ENCODE measurements around the gene DENND2D. TPM values are rescaled to one million over a fixed set of nuclear protein-coding genes. Genes with fewer than 3 reads are reported as not detected.

DENND2D gene
- total and polyA plus RNA-seq, 2 experiments from 2014 or later, result 2.5 to 3.0 TPM

DNA sequence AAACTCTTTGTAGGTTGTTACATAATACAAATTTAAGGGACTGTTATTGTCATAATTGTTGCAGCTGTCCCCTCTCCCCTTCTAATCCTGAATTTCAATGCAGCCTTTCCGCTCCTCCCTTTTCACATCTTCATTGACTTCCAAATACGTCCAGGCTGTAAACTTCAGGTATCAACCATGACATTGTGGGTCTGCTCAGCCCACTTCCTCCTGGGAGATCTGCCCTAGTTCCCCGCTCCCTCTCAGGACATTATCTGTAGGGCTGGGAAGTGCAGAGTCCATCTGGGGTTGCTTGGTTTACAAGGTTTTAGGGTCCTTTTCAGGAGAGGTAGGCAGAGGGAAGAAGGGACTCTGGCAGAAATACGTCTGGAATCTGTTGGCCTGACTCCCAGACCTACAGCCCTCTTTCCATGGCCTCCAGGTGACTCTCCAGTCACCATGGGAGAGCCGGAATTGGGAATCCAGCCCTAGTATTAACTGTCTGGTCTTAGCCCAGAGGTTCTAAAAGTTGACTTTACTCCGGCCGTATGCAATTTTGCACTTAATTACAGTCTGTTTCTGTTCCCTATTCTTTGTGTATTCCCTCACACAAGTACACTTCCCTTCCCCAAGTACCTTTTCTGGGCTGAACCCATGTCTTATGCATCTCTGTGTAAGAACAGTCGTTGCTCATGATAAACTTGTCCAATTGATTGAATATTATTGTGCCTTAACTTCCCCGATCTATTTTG lies 4.7 kb upstream of the DENND2D start:
- H3K79me2 ChIP-seq (replicated peaks; ENCODE audit: insufficient read depth), result no peaks in the 10 kb centered on the region
- no peak for ATAC-seq
- H3K27ac Mint-ChIP-seq, result no peak overlapping the region
- H3K9me3 Mint-ChIP-seq, result no peaks in the 10 kb centered on the region; the same call in 1 of the 3 replicates
- no peak for DNase-seq (ENCODE audit: low spot score)
- peak overlapping the region; percentile 53; the same call in 1 of the 2 replicates for H3K4me3 ChIP-seq
- peaks cover 25% of the 10 kb centered on the region for H3K27me3 Mint-ChIP-seq (ENCODE audit: insufficient read depth, low read depth, poor library complexity)
- no peaks in the 10 kb centered on the region for H3F3A ChIP-seq (replicated peaks; ENCODE audit: low read depth)
- H3K9me2 ChIP-seq (ENCODE audit: insufficient read depth), result 0 out of 2 replicates have a peak, but pooled peaks cover 5% of the 10 kb centered on the region
- H3K4me3 Mint-ChIP-seq, result peak overlapping the region; percentile 66
- no peak overlapping the region for H3K27ac ChIP-seq (ENCODE audit: low read depth)
- H3K27me3 ChIP-seq (ENCODE audit: insufficient read depth), result peaks cover 39% of the 10 kb centered on the region
- no peaks in the 10 kb centered on the region for H4K20me1 ChIP-seq (replicated peaks; ENCODE audit: insufficient read depth)
- H2AFZ ChIP-seq, result no peak overlapping the region; the same call in 1 of the 2 replicates
- no peaks in the 10 kb centered on the region for H3K36me3 ChIP-seq (ENCODE audit: insufficient read depth)
- TF ChIP-seq POLR2AphosphoS5 (IDR thresholded peaks at IDR 0.05; ENCODE audit: low read depth) (no peak), STAT1 (IDR thresholded peaks at IDR 0.05; ENCODE audit: unreplicated experiment) (no peak), REST (IDR thresholded peaks at IDR 0.05; ENCODE audit: unreplicated experiment) (no peak), EZH2 (IDR thresholded peaks at IDR 0.05; ENCODE audit: low read depth, unreplicated experiment) (no peak), EZH2phosphoT487 (IDR thresholded peaks at IDR 0.05; ENCODE audit: unreplicated experiment) (no peak), NANOG (IDR thresholded peaks at IDR 0.05; ENCODE audit: borderline replicate concordance) (no peak), CREB1 (CRISPR knock-in tag; IDR thresholded peaks at IDR 0.05; ENCODE audit: low read depth) (no peak), ZNF331 (CRISPR knock-in tag; IDR thresholded peaks at IDR 0.05; ENCODE audit: low read depth) (no peak), ZNF114 (CRISPR knock-in tag; IDR thresholded peaks at IDR 0.05) (no peak), JUNB (IDR thresholded peaks at IDR 0.05; ENCODE audit: unreplicated experiment) (no peak), ZNF462 (CRISPR knock-in tag; IDR thresholded peaks at IDR 0.05) (no peak), CTCF (conservative IDR thresholded peaks at IDR 0.05; ENCODE audit: low read depth in 2 of 2) (no peak)
- TF ChIP-seq, protein P1, sequence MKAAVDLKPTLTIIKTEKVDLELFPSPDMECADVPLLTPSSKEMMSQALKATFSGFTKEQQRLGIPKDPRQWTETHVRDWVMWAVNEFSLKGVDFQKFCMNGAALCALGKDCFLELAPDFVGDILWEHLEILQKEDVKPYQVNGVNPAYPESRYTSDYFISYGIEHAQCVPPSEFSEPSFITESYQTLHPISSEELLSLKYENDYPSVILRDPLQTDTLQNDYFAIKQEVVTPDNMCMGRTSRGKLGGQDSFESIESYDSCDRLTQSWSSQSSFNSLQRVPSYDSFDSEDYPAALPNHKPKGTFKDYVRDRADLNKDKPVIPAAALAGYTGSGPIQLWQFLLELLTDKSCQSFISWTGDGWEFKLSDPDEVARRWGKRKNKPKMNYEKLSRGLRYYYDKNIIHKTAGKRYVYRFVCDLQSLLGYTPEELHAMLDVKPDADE (IDR thresholded peaks at IDR 0.05), result no peak
- no peak overlapping the region for H3K4me2 ChIP-seq
- H3K4me1 ChIP-seq (ENCODE audit: insufficient read depth), result peaks cover 13% of the 10 kb centered on the region
- H3K36me3 Mint-ChIP-seq (ENCODE audit: low read depth), result peaks cover 2% of the 10 kb centered on the region; the same call in 1 of the 3 replicates
- peaks cover 11% of the 10 kb centered on the region for H3K4me1 Mint-ChIP-seq
